Measurements from ENCODE around the gene EIF3D.

The EIF3D gene

DNA sequence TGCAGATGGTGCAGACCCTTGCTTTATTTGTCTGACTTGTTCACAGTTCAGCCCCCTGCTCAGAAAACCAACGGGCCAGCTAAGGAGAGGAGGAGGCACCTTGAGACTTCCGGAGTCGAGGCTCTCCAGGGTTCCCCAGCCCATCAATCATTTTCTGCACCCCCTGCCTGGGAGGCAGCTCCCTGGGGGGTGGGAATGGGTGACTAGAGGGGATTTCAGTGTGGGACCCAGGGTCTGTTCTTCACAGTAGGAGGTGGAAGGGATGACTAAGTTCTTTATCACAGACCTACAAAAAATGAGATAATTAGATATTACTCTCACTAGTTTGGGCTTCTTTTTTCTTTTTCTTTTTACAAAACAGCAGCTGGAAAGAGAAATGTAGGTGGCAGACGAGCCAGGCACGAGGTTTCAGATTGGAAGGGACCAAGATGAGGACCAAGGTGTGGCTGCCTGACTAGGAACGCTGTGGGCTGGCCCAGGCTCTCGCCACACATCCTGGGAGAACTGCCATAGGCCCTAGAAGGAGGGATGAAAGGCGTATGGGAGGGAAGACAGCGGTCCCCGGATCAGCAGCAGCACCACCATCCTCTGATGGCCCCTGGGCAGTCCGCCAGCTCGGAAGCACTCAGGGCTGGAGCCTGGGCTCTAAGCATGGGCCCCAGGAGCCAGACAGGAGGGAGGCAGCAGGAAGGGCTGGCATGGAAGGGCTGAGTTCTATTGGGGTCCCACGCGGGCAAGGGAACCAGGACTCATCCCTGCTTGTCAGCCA, 61.7 kb downstream of the EIF3D start:
- no peak for DNase-seq (ENCODE audit: low read depth in 2 of 2)

DNA sequence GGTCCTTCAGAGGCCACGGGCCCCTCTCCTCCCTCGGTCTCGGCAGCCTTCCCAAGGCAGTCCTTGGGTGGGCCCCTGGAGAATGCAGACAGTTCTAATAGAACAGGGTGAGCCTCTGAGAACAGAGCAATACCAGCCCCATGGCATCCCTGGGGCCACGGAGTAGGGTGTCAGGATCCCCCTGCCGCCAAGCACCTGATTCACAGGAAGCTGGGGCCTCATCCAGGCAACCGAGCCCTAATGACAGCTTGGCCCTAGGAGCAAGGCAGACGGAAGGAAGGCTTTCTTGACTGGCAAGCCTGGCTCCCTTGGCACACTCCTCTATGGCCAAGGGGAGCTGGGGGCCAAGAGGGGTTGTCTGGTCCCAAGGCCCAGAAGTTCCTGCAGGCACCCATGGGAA, 62.7 kb downstream of the EIF3D start:
- DNase-seq (ENCODE audit: low read depth in 2 of 2): no peak

DNA sequence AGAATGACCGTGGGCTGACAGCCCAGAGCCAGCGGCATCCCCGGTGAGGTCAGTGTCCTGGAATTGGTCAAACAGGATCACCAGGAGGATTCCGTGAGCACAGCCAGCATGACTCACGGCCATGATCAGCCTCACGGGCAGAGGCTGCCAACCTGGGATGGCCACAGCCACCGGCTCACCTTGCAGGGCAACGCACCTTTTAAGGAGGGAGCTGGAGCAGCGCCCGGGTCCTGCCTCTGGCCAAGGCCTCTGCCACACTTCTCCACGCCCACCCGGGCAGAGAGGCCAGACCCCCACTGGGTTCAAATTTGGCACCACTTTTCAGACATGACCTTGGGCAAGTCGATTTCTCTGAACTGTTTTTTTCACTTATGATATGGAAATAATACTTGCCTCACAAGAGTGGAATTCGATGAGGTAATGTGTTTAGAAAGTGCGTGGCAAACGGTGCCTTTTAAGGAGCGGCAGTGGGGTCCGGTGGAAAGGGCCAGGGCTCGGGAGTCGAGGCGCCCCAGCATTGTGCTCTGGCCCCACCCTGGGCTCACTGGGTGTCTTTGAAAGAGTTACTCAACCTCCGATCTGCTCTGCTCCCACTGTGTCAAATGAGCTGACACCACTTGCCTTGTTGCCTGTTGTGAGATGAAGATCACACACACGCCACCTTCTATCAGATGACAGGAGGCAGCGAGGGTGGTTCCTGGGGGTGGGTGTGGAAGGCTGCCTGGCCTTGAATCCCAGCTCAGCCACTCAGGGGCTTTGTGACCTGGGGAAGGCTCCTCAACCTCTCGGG, 63.5 kb downstream of the EIF3D start:
- peak in 1 of 2 experiments; percentile 62 for DNase-seq (ENCODE audit: low read depth in 2 of 2)

DNA sequence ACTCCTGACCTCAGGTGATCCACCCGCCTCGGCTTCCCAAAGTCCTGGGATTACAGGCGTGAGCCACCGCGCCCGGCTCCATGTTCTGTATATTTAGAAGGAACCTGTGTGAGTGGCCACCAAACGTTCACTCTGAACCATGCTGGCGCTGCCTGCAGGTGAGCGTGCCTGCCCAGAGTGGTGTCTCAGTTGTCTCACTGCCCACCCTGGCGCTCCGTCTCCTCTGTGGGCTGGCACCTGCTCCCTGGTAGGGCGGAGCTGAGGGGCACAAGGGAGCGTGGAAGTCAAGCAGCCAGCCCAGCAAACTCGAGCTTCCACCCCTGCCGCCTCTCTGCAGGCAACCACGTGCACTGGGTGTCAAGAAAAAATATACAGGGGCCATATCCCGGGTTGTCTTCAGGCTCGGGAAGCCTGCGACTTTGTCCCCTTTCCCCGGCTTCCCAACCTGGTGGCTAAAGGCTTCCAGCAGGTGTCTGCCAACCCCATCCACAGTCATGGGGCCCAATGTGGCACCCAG, 64.2 kb downstream of the EIF3D start:
- no peak for DNase-seq (ENCODE audit: low read depth in 2 of 2)

DNA sequence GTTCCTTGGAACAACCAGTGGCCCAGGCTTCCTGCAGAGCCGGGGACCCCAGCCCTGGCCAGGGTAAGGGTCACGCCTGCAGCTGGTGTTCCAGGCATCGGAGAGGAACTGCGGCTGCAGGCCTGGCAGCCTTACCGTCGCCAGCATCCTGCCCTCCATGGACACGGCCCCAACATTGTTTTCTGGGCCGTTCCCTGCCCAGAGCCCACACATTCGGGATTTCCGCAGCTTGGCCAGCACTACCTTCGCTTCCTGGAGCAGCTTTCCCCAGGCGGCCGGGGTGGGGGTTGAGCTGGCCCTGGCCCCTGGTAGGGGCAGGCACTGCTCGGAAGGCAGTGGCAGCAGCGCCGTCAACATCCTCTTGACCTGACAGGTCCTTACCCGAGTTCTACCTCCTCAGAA, 65.2 kb downstream of the EIF3D start:
- no peak for DNase-seq (ENCODE audit: low read depth in 2 of 2)

DNA sequence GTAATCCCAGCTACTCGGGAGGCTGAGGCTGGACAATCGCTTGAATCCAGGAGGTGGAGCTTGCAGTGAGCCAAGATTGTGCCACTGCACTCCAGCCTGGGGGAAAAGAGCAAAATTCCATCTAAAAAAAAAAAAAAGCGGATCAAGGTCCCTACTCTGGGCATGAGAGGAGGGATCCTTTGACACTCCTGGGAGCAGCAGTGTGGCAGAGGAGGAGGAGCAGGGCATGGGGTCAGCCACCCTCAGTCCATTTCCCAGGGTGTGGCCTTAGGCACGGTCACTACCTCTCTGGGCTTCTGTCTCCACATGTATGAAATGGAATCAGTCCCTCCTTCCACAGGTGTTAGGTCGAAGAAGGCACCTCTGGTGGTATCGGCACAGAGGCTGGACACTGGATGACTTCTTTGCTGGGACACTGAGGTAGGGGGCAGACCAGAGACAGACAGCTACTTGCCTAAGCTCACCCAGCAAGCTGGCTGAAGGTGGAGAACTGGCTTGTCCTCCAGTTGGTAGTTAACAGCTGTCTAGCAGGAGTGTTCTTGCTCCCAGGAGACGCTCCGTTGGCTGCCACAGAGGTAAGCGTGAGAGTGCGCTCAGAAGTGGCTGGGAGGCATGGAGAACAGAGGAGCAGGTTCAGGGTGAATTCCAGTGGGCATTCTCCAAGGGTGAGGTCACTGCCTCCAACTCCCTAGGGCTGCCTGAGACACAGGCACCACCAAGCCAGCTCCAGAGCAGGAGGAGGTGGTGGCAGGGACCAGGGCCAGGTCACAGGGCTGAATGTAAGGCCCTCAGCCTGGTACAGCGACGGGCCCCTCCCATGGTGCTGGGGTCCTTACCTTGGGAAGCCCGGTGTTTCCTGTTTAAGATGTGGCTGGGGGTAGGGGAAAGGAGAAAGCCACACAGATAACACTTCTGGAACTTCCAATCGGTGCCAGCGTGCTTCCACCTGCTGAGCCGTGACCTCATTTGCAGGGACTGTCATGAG, 67.0 kb downstream of the EIF3D start:
- DNase-seq (ENCODE audit: low read depth in 2 of 2): peak; percentile 71 to 72

Measured in fibroblast of skin of left biceps (primary cell).